PFSK-1 (cell line): ENCODE results near the gene SERTM1.

ENCODE experiments used
- FOXP2 ChIP-seq: optimal IDR thresholded peaks from 2 replicates; pipeline ENCODE3; 2011; ENCODE audit warnings: borderline replicate concordance, control low read depth, inconsistent platforms; ENCODE audit not compliant: insufficient read depth; ENCODE audit errors: extremely low read length, extremely low read depth
- POLR2AphosphoS5 ChIP-seq: IDR thresholded peaks from 2 replicates; pipeline ENCODE4 v1.6.1; 2012; ENCODE audit warnings: low read depth, mild to moderate bottlenecking, control low read depth, low read length, moderate library complexity
- REST ChIP-seq, 2 experiments: IDR thresholded peaks; 2 replicates each; pipeline versions ENCODE4 v1.6.1 to v1.8.0; 2011 to 2012; ENCODE audit warnings: low read depth in 2 of 2, low read length in 2 of 2, control low read depth in 1 of 2, inconsistent platforms in 1 of 2, mild to moderate bottlenecking in 1 of 2, moderate library complexity in 1 of 2; ENCODE audit not compliant: insufficient read depth in 1 of 2

GRCh38 chr13:36710396-36710795 is 36.6 kb downstream of the SERTM1 start:
- TF ChIP-seq POLR2AphosphoS5 (no peak), FOXP2 (no peak), REST (IDR thresholded peaks at IDR 0.05; ENCODE audit: insufficient read depth in 1 of 2, low read depth in 2 of 2, low read length in 2 of 2) (no peak)
